ENCODE data around the gene SH2D3A. TPM values are rescaled to one million over a fixed set of nuclear protein-coding genes. Genes with fewer than 3 reads are reported as not detected.

SH2D3A gene
- total and polyA plus RNA-seq, 2 experiments from 2014 or later: 20.7 to 38.4 TPM

- Histone ChIP-seq H3K4me1 (ENCODE audit: insufficient read depth) (peaks cover under 1% of the 10 kb centered on the region; the same call in 1 of the 2 replicates), H3K4me3 (no peak overlapping the region), H3K27me3 (ENCODE audit: insufficient read depth) (no peaks in the 10 kb centered on the region), H2AFZ (no peak overlapping the region), H3K9me2 (ENCODE audit: insufficient read depth) (no peaks in the 10 kb centered on the region), H3K36me3 (ENCODE audit: insufficient read depth) (peaks cover 12% of the 10 kb centered on the region; the same call in 1 of the 2 replicates), H3F3A (replicated peaks; ENCODE audit: low read depth) (peaks cover under 1% of the 10 kb centered on the region; the same call in 1 of the 2 replicates), H3K27ac (ENCODE audit: low read depth) (no peak overlapping the region), H4K20me1 (replicated peaks; ENCODE audit: insufficient read depth) (no peaks in the 10 kb centered on the region), H3K79me2 (replicated peaks; ENCODE audit: insufficient read depth) (peaks cover 18% of the 10 kb centered on the region), H3K4me2 (no peak overlapping the region)
- peak; percentile 68 for DNase-seq (ENCODE audit: low spot score)
- Mint-ChIP-seq H3K4me3 (no peak overlapping the region), H3K9me3 (no peaks in the 10 kb centered on the region; the same call in 2 of the 3 replicates), H3K27ac (no peak overlapping the region), H3K36me3 (ENCODE audit: low read depth) (peaks cover 40% of the 10 kb centered on the region), H3K27me3 (ENCODE audit: insufficient read depth, low read depth, poor library complexity) (peaks cover 4% of the 10 kb centered on the region), H3K4me1 (peaks cover 4% of the 10 kb centered on the region; the same call in 2 of the 3 replicates)
- peak; percentile 41; the same call in 1 of the 2 replicates for TF ChIP-seq ETS1 (IDR thresholded peaks at IDR 0.05)
- TF ChIP-seq REST (IDR thresholded peaks at IDR 0.05; ENCODE audit: unreplicated experiment): no peak
- peak; percentile 21; the same call in 1 of the 3 replicates for ATAC-seq
Observed at GRCh38 chr19:6761053-6761676, 6.1 kb downstream of the SH2D3A start.

GRCh38 chr19:6760606-6761005 lies 6.6 kb downstream of the SH2D3A start:
- peaks cover 18% of the 10 kb centered on the region for H3K79me2 ChIP-seq (replicated peaks; ENCODE audit: insufficient read depth)

More at GRCh38 chr19:6760606-6761005, 6.6 kb downstream of the SH2D3A start:
- H3K4me3 Mint-ChIP-seq: no peak overlapping the region
- no peaks in the 10 kb centered on the region for H3F3A ChIP-seq (replicated peaks; ENCODE audit: low read depth)
- no peak for ATAC-seq
- no peak overlapping the region for H3K4me2 ChIP-seq
- TF ChIP-seq ZNF462 (CRISPR knock-in tag; IDR thresholded peaks at IDR 0.05): no peak
- no peak for TF ChIP-seq CTCF (conservative IDR thresholded peaks at IDR 0.05; ENCODE audit: low read depth in 2 of 2)
- TF ChIP-seq POLR2AphosphoS5 (IDR thresholded peaks at IDR 0.05; ENCODE audit: low read depth): no peak
- TF ChIP-seq EZH2 (IDR thresholded peaks at IDR 0.05; ENCODE audit: low read depth, unreplicated experiment): no peak
- no peaks in the 10 kb centered on the region for H3K27me3 ChIP-seq (ENCODE audit: insufficient read depth)
- peaks cover 4% of the 10 kb centered on the region for H3K27me3 Mint-ChIP-seq (ENCODE audit: insufficient read depth, low read depth, poor library complexity)
- no peaks in the 10 kb centered on the region for H3K9me2 ChIP-seq (ENCODE audit: insufficient read depth)
- no peak for DNase-seq (ENCODE audit: low spot score)
- H3K27ac ChIP-seq (ENCODE audit: low read depth): no peak overlapping the region
- H3K4me3 ChIP-seq: no peak overlapping the region
- H3K36me3 ChIP-seq (ENCODE audit: insufficient read depth): peaks cover 12% of the 10 kb centered on the region; the same call in 1 of the 2 replicates
- no peaks in the 10 kb centered on the region; the same call in 1 of the 2 replicates for H3K4me1 ChIP-seq (ENCODE audit: insufficient read depth)
- H3K27ac Mint-ChIP-seq: no peak overlapping the region
- H3K9me3 Mint-ChIP-seq: no peaks in the 10 kb centered on the region; the same call in 2 of the 3 replicates
- H4K20me1 ChIP-seq (replicated peaks; ENCODE audit: insufficient read depth): no peaks in the 10 kb centered on the region
- peaks cover 40% of the 10 kb centered on the region for H3K36me3 Mint-ChIP-seq (ENCODE audit: low read depth)
- H2AFZ ChIP-seq: no peak overlapping the region
- peaks cover 2% of the 10 kb centered on the region; the same call in 2 of the 3 replicates for H3K4me1 Mint-ChIP-seq

Measured in GM23338 (cell line).